Measurements from ENCODE around the gene BEGAIN.

Gene BEGAIN

DNA sequence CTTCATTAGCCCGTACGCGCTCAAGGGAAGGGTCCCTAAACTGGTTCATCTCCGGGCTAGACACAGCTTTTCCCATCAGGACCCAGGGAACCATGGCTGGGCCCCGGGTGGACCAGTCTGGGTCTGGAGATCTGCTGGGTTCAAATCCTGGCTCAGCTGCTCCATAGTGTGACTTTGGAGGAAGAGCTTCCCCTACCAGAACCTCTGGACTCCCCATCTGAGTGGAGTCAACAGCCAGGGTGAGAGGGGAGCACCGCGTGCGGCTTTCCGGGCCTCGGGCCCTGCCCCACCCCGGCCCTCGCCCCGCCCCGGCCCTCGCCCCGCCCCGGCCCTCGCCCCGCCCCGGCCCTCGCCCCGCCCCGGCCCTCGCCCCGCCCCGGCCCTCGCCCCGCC lies 41.2 kb downstream of the BEGAIN start:
- DNase-seq (ENCODE audit: low spot score): peak; percentile 68
- ChIA-PET POLR2A (ENCODE audit: low non-redundant PET) (interaction anchor here (0.6 to 1.1 kb wide), 5 partner anchors 43 to 972 kb away, joined by 3 to 6 read pairs (median 3); a partner anchor contains a TSS), CTCF (interaction anchor here (1.7 kb wide), 1 partner anchor 100 kb away, joined by 4 read pairs; no protein-coding TSS in a partner anchor)
- peak overlapping the region; percentile 67 for H3K27ac ChIP-seq
- TF ChIP-seq, protein P1, sequence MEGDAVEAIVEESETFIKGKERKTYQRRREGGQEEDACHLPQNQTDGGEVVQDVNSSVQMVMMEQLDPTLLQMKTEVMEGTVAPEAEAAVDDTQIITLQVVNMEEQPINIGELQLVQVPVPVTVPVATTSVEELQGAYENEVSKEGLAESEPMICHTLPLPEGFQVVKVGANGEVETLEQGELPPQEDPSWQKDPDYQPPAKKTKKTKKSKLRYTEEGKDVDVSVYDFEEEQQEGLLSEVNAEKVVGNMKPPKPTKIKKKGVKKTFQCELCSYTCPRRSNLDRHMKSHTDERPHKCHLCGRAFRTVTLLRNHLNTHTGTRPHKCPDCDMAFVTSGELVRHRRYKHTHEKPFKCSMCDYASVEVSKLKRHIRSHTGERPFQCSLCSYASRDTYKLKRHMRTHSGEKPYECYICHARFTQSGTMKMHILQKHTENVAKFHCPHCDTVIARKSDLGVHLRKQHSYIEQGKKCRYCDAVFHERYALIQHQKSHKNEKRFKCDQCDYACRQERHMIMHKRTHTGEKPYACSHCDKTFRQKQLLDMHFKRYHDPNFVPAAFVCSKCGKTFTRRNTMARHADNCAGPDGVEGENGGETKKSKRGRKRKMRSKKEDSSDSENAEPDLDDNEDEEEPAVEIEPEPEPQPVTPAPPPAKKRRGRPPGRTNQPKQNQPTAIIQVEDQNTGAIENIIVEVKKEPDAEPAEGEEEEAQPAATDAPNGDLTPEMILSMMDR (conservative IDR thresholded peaks at IDR 0.05; ENCODE audit: low read depth): no peak

DNA sequence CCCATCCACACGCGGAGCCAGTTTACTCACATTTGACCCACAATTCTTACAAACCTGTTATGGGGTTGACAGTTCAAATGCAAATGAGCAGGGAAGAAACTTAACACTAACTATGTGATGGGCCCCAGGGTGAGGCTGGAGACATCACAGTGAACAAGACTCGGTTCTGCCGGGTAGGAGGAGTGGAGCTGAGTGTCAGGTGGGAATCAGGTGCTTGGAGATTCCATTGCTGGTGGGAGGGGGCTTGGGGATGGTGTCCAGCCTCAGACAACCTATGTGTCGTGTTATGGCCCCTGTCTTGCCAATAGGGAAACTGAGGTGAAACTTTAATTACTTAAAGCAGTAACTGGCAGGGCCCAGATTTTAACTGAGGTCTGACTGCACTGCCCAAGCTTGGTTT lies 41.9 kb downstream of the BEGAIN start:
- CTCF ChIA-PET: interaction anchor here (1.7 kb wide), 1 partner anchor 101 kb away, joined by 4 read pairs; no protein-coding TSS in a partner anchor
- DNase-seq (ENCODE audit: low spot score): no peak
- TF ChIP-seq, protein P1 (conservative IDR thresholded peaks at IDR 0.05; ENCODE audit: low read depth): no peak
- POLR2A ChIA-PET (ENCODE audit: low non-redundant PET): no interaction called here
- H3K27ac ChIP-seq: peak overlapping the region; percentile 67

DNA sequence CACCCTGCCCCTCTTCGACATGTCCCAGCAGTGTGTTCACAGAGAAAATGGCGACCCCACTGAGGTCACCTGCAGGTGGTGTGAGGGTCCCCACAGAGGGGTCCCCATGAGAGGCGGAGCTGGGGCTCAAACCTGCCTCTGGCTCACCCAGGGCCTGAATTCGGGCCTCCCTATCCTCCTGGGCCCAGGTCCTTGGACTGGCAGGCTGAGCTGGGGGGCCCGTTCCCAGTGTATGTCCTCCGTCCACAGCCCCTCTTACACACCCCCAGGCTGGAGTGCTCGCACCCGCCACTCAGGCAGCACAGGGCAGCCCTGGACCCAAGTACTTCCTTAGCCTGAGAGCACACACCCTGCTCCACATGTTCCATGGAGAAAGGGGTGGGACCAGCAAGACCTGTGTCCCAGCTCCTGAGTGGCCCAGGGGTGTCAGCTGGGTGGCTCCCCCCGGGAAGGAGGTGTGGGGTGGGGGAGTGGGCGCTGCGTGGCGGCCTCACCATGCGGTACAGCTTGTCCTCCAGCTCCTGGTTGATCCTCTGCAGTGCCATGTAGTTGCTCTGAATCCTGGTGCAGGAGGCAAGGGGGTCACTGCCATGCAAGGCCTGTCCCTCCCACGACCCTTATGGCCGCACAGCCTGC lies 42.6 kb downstream of the BEGAIN start:
- ChIA-PET POLR2A (ENCODE audit: low non-redundant PET) (no interaction called here), CTCF (interaction anchor here (0.7 to 1.7 kb wide), 2 partner anchors 14 to 101 kb away, joined by 3 to 4 read pairs; no protein-coding TSS in a partner anchor)
- H3K27ac ChIP-seq: no peak overlapping the region
- no peak for DNase-seq (ENCODE audit: low spot score)
- TF ChIP-seq, protein P1 (conservative IDR thresholded peaks at IDR 0.05; ENCODE audit: low read depth): no peak

DNA sequence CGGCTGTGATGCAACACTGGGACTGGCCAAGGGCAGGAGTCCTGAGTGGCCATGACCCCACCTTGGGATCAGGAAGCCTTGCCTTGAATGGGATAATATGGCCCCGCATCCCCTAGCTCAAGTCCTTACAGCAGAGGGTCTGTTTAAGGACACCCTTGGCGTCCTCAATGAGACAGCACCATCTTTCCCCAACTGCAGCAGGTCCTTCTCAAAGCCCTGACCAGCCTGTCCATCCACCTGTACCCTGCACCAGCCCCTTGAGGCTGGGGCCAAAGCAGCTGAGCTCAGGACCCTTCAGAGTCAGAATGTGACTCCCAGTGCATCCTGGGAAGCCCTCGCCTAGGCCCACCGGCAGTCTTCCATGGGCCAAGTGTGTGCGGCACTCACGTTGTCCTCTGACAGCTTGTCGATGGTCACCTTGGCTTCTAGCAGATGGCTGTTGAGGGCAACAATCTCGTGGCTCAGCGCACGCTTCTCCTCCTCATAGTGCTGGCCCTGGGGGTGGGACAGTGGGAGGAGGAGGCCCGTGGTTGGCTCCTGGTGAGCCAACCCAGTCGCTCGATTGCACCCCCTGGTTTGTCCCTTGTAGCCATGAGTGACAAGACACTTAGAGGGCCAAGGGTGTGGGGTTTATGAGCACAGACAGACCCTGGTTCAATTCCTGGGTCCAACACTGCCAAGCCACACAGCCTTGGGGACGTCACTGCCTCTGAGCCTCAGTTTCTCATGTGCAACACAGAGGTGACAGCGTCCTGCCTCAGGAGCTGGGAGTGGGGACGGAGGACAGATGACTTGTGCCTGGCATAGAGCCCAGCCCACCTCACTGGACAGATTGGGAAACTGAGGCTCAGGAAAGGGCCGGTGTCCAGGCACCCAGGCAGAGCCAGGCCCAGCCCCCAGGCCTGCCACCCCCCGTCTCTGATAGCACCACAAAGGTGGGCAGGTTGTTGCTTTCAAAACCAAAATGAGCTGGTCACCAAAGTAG lies 43.5 kb downstream of the BEGAIN start:
- ChIA-PET POLR2A (ENCODE audit: low non-redundant PET) (no interaction called here), CTCF (interaction anchor here (0.7 kb wide), 1 partner anchor 13 kb away, joined by 3 read pairs; no protein-coding TSS in a partner anchor)
- no peak for DNase-seq (ENCODE audit: low spot score)

GRCh38 chr14:100542619-100543205 lies 44.5 kb downstream of the BEGAIN start:
- no peak for DNase-seq (ENCODE audit: low spot score)
- ChIA-PET POLR2A (ENCODE audit: low non-redundant PET) (no interaction called here), CTCF (no interaction called here)
- H3K27ac ChIP-seq: no peak overlapping the region
- TF ChIP-seq, protein P1 (conservative IDR thresholded peaks at IDR 0.05; ENCODE audit: low read depth): no peak

More for the DNA sequence above, 43.5 kb downstream of the BEGAIN start:
- no peak overlapping the region for H3K27ac ChIP-seq
- TF ChIP-seq, protein P1 (conservative IDR thresholded peaks at IDR 0.05; ENCODE audit: low read depth): no peak
